Measurements from ENCODE around the gene SLC16A4.

The SLC16A4 gene

GRCh38 chr1:110356379-110356778 lies 34.4 kb downstream of the SLC16A4 start:
- TF ChIP-seq ZNF274 (IDR thresholded peaks at IDR 0.05; ENCODE audit: low read depth, low read length), result no peak
- no peak overlapping the region for H3K4me3 ChIP-seq (ENCODE audit: low read length)

- no peak for TF ChIP-seq ZNF274 (IDR thresholded peaks at IDR 0.05; ENCODE audit: low read depth, low read length)
- no peak overlapping the region for H3K4me3 ChIP-seq (ENCODE audit: low read length)
Observed at GRCh38 chr1:110355321-110355720, 35.5 kb downstream of the SLC16A4 start.

- no peak overlapping the region for H3K4me3 ChIP-seq (ENCODE audit: low read length)
- no peak for TF ChIP-seq ZNF274 (IDR thresholded peaks at IDR 0.05; ENCODE audit: low read depth, low read length)
Observed at GRCh38 chr1:110350360-110350759, 40.5 kb downstream of the SLC16A4 start.

GRCh38 chr1:110348771-110349170 lies 42.1 kb downstream of the SLC16A4 start:
- TF ChIP-seq ZNF274 (IDR thresholded peaks at IDR 0.05; ENCODE audit: low read depth, low read length), result no peak
- H3K4me3 ChIP-seq (ENCODE audit: low read length), result no peak overlapping the region; the same call in 1 of the 2 replicates

- TF ChIP-seq ZNF274 (IDR thresholded peaks at IDR 0.05; ENCODE audit: low read depth, low read length), result no peak
- no peak overlapping the region; the same call in 1 of the 2 replicates for H3K4me3 ChIP-seq (ENCODE audit: low read length)
Observed at GRCh38 chr1:110348050-110348449, 42.8 kb downstream of the SLC16A4 start.

- H3K4me3 ChIP-seq (ENCODE audit: low read length), result no peak overlapping the region
- no peak for TF ChIP-seq ZNF274 (IDR thresholded peaks at IDR 0.05; ENCODE audit: low read depth, low read length)
Observed at GRCh38 chr1:110347182-110347893, 43.5 kb downstream of the SLC16A4 start.

- no peak overlapping the region for H3K4me3 ChIP-seq (ENCODE audit: low read length)
- TF ChIP-seq ZNF274 (IDR thresholded peaks at IDR 0.05; ENCODE audit: low read depth, low read length), result no peak
Observed at GRCh38 chr1:110346690-110347089, 44.1 kb downstream of the SLC16A4 start.

GRCh38 chr1:110345480-110345879 lies 45.3 kb downstream of the SLC16A4 start:
- no peak overlapping the region for H3K4me3 ChIP-seq (ENCODE audit: low read length)
- no peak for TF ChIP-seq ZNF274 (IDR thresholded peaks at IDR 0.05; ENCODE audit: low read depth, low read length)

- TF ChIP-seq ZNF274 (IDR thresholded peaks at IDR 0.05; ENCODE audit: low read depth, low read length), result no peak
- no peak overlapping the region; the same call in 1 of the 2 replicates for H3K4me3 ChIP-seq (ENCODE audit: low read length)
Observed at GRCh38 chr1:110344152-110344551, 46.7 kb downstream of the SLC16A4 start.

GRCh38 chr1:110343249-110343648 lies 47.6 kb downstream of the SLC16A4 start:
- no peak overlapping the region; the same call in 1 of the 2 replicates for H3K4me3 ChIP-seq (ENCODE audit: low read length)
- no peak for TF ChIP-seq ZNF274 (IDR thresholded peaks at IDR 0.05; ENCODE audit: low read depth, low read length)

GRCh38 chr1:110341872-110342331 lies 48.9 kb downstream of the SLC16A4 start:
- H3K4me3 ChIP-seq (ENCODE audit: low read length), result peak overlapping the region; percentile 25
- TF ChIP-seq ZNF274 (IDR thresholded peaks at IDR 0.05; ENCODE audit: low read depth, low read length), result no peak

GRCh38 chr1:110341146-110341871 lies 49.5 kb downstream of the SLC16A4 start:
- no peak for TF ChIP-seq ZNF274 (IDR thresholded peaks at IDR 0.05; ENCODE audit: low read depth, low read length)
- H3K4me3 ChIP-seq (ENCODE audit: low read length), result peak overlapping the region; percentile 25; the same call in 1 of the 2 replicates

GRCh38 chr1:110340207-110340468 lies 50.7 kb downstream of the SLC16A4 start:
- no peak for TF ChIP-seq ZNF274 (IDR thresholded peaks at IDR 0.05; ENCODE audit: low read depth, low read length)
- H3K4me3 ChIP-seq (ENCODE audit: low read length), result peak overlapping the region; percentile 88

- H3K4me3 ChIP-seq (ENCODE audit: low read length), result peak overlapping the region; percentile 88
- no peak for TF ChIP-seq ZNF274 (IDR thresholded peaks at IDR 0.05; ENCODE audit: low read depth, low read length)
Observed at GRCh38 chr1:110339407-110340206, 51.2 kb downstream of the SLC16A4 start.
